HUDEP-2 (cell line): Measurements from ENCODE around the gene SMIM21.

ENCODE experiments used
- DNase-seq, 76 experiments: peaks; one replicate each; lab custom pipeline; 2025; ENCODE audit not compliant: unreplicated experiment in 76 of 76; lab: John Stamatoyannopoulos, UW

SMIM21 gene

DNA sequence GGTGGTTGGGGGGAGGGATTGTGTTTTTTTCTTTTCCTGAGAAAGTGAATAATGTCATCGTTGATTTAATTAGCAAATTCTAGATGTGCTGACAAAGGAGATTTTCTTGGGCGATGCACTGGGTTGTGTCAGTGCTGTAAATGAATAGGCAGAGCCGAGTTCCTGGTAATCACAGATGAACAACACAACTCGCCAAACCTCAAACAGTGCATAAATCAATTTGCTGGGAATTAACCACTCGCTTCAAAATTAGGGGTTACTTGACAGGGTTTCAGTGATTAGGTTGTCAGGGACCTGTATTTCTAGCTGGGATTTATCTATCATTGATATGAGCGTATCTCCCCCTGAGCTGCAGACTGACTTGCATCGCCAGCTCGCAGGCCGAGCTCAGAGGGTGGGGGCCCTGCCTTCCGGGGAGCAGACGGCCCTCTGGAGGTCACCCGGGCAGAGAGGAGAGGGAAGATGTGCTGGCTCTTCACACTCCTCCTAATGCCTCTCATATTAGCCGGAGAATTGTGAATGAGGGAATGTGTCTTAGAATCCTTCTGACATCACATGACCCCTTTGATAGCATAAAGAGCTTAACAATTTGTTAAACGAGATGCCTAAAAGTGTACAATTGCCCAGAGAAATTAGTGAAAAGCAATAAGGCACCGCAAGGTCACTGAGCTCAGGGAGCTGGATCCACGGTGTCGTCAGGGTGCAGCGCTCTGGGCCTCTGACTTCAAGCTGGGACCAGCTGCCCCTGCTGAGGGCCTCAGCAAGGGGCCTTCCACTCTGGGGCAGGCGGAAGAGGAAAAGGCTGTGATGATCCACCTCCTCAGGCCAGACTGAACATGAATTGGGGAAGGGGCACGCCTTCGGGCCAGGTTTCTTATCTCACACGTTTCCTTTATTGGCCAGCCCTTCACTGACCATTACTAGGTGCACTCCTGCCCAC lies 48.9 kb downstream of the SMIM21 start:
- DNase-seq = no peak

DNA sequence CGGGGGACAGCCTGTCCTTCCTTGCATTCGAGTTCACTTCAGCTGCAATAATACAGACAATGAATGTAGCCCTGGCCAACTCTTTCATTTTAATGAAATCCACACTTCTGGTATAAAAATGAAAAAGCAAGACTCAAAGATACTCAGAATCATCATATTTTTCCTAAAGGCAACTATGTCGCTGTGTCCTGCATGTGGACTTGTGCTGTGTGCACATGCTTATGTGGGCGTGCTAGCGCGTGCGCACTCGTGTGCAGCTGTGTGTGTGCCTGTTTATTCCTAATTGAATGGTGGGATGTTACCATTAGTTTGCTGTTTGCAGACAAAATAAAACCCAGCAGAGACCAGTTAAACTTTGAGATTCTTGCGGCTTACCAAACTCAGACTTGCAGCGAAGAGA lies 49.6 kb downstream of the SMIM21 start:
- no peak for DNase-seq

DNA sequence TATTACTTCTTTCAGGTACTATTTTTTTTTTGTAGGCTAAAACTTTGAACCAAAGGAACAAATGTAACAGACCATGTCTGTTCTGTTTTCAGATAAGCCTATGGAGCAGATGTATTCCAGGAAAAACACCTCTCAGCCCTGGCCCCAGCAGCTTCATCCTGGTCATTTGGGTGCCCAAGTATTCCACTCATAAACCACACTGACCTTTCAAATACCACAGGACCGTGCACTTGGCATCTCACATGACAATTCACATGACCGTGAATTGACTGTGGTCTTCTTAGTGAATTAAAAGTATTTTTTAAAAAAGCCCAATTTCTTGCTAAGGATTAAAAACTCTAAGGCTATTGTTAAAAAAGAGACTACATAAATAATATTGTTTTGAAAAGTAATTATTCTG lies 50.2 kb downstream of the SMIM21 start:
- no peak for DNase-seq

DNA sequence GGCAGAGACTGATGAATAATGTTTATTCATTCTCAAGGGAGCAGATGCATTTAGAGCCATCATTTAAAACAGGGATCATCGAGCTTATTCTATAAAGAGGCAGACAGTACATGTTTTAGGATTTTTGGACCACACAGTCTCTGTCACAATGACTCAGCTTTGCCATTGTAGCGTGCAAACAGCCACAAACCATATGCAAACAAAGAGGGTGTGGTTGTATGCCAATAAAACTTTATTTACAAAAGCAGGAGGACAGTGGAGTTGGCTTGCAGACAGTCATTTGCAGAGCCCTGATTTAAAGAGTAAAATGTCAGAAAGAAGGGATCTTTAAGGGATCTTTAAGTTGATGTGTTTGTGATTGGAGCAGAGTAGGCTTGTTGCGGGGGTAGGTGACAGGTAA lies 51.5 kb downstream of the SMIM21 start:
- DNase-seq = no peak

DNA sequence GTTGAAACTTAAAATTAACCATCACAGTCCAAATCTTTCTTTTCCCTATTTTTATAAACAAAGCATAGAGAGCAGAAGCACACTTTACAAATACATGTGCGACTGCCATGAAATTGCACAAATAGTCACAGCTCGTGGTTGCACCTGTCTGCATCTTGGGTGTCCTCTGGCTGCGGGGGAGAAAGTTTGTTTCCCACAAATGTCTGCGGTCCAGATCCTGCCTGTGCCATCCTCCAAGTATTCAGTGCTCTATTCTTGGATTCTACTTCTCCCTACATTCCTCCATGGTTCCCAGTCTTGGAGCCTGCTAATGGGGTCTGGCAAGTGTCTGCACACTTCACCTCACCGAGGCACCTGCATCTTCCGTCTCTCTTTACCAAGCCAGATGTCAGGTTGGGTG lies 52.2 kb downstream of the SMIM21 start:
- DNase-seq = no peak

DNA sequence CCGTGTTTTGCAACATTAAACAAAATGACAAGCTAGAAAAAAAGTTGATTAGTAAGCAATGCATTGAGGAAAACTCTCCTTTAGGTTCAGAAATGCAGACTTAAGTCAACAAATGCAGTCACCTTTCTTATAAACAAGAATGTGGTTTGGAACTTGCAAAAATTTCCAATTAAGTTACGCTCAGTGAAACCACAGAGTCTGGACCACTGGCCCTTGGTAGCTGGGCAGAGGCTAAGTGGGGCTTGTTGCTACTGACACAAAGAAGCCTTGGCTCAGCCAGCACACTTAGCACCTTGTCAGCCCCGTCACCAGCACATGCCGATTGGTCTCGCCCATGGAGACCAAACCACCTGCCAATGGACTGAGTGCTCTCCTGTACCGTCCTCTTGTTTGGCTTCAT lies 53.0 kb downstream of the SMIM21 start:
- no peak for DNase-seq

DNA sequence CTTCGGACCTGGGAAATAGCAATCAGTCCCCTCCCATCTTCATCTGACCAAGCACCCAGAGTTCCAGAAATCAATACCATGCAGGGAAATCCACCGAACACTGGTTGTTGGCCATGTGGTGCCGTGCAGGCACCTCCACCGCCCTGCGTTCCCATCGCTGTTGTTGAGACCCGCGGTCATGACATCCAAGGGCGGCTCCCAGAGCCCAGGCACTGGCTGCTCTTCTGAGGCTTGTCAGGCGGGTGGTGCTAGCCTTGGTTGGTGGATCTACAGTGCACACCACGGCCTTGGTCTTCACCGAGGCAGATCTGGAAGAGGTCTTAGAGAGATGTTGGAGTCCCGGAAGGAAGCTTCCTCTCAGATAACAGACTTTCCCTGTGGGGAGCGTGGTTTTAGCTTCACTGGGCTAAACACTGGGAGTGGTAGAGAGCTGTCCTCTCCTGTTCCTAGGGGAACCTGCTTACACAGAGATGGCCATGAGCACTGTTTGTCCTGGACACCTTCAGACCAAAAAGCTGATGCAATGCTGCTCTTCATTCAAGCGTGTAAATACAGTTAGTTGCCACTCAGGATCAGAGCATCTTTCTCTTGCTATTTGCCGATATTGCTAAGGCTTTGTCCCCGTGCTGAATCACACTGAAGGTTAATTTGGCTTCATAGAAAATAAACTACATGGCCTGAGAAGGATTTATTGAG lies 58.3 kb downstream of the SMIM21 start:
- no peak for DNase-seq

DNA sequence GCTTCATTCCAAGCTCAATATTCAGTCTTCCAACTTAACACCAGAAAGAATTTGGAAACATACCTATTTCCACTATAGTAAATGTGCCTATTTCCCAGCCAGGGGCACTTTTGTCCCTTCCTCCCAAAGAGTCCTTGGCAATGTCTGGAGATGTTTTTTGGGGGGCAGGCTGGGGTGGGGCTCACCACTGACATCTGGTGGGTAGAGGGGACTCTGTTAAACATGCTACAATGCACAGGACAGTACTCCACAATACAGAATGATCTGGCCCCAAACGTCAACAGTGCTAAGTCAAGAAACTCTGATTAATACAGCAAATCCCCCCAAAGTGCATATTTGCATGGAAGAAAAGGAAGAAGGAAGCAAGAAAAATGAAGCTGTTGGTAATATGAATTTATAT lies 61.7 kb downstream of the SMIM21 start:
- no peak for DNase-seq

DNA sequence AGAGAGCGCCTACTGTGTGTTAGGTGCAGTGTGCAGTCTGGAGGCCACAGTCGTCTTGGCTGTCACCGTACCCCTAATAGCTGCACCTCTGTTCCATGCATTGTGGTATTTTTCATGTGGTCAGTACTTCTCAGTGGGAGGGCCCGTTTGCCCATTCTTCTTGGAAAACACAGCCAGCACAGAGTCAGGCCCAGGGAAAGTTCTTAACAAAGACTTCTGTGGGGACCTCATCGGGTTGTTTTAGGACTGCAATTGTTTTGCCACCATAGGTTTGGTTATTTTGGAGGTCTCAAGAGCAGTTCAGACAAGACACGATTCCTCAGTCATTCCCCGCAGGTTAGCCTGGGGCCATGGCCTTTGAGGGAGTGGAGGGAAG lies 62.3 kb downstream of the SMIM21 start:
- no peak for DNase-seq

DNA sequence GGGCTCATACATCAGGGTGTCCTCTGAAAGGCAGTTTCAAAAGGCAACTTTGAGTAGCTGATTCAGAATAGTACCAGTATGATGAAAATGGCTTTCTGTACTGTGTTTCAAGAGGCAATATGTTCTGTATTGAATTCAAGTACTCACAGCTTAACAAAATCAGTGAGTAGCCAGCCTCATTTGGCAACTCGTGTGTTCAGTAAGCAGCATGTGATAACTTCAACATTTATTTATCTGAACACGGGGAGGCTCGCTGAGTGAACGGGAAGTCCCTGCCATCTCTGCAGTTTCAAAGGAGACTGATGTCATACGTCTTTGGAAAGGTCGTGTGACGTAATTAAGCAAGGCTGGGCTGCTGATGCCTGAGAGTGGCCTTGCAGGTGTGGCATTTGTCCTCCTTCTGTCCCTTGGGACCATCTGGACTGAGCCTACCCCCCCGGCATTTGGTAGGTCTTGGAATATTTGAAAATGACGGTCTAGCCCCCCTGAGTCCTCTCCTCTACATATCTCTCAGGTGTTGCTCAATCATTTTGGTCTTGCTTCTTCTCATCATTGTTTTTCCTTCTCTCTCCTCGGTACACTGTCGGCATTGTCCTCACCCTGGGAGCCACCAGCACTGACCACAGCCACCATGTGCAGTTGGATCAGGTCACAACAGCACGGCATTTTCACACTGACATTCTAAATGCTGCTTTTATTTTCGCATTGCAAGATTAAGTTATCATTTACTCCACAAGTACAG lies 62.8 kb downstream of the SMIM21 start:
- no peak for DNase-seq

DNA sequence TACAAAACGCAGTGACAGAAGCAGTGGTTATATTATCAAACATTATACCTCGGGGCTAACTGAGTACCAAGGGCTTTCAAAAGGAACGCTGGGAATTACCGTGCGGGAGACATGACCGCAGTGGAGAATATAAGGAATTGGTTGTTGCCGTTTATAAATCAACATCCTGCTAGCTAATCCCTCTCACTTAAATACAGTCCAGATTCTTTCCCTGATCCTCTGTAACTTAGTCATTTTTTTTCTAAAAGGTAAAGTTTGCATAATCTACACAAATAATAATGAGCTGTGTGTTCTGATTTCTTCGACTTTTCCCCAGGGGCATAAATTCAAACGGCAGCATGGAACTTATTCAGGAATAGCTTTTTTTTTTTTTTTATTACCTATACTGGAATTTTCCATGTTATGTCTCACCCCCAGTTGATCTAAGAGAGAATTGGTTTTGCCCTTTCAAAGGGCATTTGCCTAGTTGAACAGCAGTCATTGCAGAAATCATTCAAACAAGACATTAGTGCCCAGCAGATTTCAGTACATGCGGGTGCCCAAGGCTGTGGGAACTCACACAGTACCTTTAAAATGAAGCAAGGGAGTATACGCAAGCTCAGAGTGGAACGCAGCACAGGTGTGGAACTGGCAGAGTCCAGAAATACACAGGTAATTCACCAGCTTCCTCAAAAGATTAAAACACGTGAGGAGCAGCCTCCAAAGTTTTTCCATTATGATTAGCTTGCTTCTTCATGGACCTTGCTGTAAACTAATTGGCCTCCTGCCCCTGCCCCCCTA lies 63.9 kb downstream of the SMIM21 start:
- DNase-seq = no peak

DNA sequence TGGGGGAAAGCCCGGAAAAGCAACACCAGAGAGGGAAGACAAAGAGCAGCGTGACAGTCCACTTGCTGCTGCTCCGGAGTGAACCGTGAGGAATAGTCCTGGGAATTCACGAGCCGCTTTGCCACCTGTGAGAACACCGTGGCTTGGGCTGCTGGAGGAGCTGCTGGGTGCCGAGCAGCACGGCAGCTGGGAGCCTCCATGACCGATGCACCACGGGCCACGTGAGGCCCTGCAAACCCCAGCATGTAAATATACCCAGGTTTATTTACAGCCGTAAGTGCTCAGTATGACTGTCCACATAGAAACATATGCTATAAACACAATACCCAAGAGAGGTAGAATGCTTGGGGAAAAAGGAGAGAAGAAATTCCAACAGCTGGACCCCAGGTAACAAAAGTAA lies 65.1 kb downstream of the SMIM21 start:
- no peak for DNase-seq

DNA sequence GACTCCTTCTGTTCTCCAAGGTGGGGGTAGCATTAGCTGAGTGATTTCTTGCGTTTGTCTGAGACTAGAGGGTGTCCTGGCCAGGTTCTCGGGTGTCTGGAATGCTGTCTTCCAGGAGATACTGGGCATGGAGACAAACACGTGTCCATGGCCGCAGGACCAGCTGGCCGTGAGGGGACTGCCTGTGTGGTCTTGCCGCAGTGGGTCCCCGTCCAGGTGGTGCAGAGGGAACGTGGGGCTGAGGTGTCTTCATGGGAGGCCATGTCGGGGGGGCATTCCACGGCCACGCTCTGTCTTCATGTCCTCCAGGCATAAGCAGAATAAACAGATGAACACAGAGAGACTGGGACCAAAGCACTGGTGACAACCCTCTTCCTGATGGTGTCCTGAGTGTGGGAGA lies 66.6 kb downstream of the SMIM21 start:
- DNase-seq = no peak

DNA sequence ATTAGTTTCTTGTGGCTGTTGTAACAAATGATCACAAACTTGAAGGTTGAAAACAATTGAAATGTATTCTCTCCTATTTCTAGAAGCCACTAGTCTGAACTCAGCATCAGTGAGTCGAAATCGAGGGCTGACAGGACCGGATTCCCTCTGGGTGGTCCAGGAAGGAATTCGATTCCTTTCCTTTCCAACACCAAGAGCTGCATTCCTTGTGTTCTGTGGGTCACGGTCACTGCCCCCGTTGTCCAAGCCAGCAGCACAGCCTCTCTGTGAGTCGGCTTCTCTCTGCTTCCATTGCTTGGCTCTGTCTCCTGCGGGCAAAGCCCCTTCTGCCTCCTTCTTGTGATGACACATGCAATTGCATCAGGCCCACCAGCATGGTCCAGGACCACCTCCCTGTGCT lies 67.3 kb downstream of the SMIM21 start:
- DNase-seq = no peak
